Activated naive CD4-positive, alpha-beta T cell treated with anti-CD3 and anti-CD28 coated beads, Interleukin-2, amount 50 U/mL, for 24 hours (primary cell): Measurements from ENCODE around the gene EGLN1.

Source experiments
- H3K27ac Mint-ChIP-seq: one replicate; pipeline ENCODE4 v1.8.0; 2021; ENCODE audit warnings: mild to moderate bottlenecking, mixed read lengths
- H3K27me3 Mint-ChIP-seq: one replicate; pipeline ENCODE4 v1.8.0; 2021; ENCODE audit warnings: mixed read lengths
- H3K36me3 Mint-ChIP-seq: one replicate; pipeline ENCODE4 v1.8.0; 2021; ENCODE audit warnings: mixed read lengths
- H3K4me1 Mint-ChIP-seq: one replicate; pipeline ENCODE4 v1.8.0; 2021; ENCODE audit warnings: mixed read lengths
- H3K4me3 Mint-ChIP-seq: one replicate; pipeline ENCODE4 v1.8.0; 2021; ENCODE audit warnings: mild to moderate bottlenecking, mixed read lengths
- H3K9me3 Mint-ChIP-seq: one replicate; pipeline ENCODE4 v1.8.0; 2021; ENCODE audit warnings: mixed read lengths

The EGLN1 gene

DNA sequence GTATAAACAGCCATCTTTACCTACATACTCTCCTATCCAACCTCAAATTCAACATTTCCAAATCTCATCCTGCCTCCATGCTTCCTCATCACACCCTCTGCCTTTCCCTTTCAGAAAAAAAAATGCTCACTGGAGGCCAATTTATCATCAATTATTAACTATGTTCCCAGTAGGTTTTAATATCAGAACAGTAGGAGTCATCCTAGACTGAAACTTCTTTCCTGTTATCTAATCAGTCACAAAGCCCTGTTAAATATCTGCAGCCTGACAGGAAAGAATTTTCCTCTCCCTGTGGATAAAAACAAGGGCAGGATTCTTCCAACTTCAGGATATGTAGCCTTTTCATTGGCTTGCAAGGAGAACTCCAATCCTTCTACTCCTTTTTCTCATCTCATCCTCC, 28.4 kb downstream of the EGLN1 start:
- Mint-ChIP-seq H3K36me3 (peaks cover 7% of the 10 kb centered on the region), H3K9me3 (no peaks in the 10 kb centered on the region), H3K27me3 (no peaks in the 10 kb centered on the region), H3K27ac (peak overlapping the region; percentile 6), H3K4me1 (peaks cover 81% of the 10 kb centered on the region), H3K4me3 (no peak overlapping the region)

DNA sequence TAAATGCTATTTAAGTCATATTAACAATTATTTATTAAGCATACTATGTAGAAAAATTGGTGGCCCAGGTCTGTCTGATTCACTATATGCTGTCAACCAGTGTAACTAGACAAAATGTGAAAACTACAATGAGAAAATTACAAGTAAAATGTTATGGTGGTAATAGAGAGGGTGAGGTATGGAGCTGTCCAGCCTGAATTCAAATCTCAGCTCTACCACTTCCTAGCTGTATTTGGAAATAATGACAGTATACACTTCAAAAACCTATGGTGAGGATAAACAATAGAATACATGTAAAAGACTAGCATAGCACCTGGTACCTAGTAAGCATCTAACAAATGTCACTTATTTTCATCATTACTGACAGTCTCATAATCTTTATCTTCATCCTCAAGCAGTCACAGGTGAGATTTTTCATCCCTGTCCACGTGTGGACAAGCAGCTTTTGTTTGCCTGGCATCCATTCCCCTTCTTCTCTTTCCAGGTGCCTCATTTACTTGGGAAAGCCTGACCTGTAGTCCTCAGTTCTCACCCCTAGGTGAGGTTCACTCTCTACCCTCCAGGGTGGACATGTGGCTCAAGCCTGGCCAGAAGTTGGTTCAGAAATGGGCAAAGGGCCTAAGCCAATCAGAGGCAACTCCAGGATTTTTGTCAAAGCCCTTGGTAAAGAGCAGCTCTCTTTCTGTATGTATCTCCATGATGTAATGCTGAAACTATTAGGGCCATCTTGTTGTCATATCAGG, 29.5 kb downstream of the EGLN1 start:
- Mint-ChIP-seq H3K4me3 (no peak overlapping the region), H3K4me1 (peaks cover 80% of the 10 kb centered on the region), H3K27me3 (no peaks in the 10 kb centered on the region), H3K36me3 (peaks cover 2% of the 10 kb centered on the region), H3K9me3 (no peaks in the 10 kb centered on the region), H3K27ac (no peak overlapping the region)

DNA sequence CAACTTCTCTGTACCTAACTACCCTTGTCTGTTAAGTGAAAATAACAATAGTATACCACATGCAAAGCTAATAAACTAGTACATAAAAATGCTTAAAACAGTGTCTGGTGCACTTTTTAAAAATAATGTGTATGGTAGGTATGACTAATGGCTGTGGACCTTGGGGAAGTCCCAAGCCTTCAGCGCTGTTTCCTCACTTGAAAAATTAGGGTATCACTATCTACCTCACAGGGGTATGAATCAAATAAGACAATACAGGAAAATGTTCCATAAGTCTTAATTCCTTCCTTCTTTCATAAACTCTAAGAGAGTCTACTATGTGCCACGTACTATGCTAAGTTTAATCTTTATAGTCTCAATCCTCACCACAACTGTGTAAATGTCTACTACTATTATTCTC, 32.0 kb downstream of the EGLN1 start:
- Mint-ChIP-seq H3K4me3 (peak overlapping the region; percentile 11), H3K27ac (peak overlapping the region; percentile 13), H3K9me3 (no peaks in the 10 kb centered on the region), H3K36me3 (peaks cover 1% of the 10 kb centered on the region), H3K4me1 (peaks cover 67% of the 10 kb centered on the region), H3K27me3 (no peaks in the 10 kb centered on the region)

DNA sequence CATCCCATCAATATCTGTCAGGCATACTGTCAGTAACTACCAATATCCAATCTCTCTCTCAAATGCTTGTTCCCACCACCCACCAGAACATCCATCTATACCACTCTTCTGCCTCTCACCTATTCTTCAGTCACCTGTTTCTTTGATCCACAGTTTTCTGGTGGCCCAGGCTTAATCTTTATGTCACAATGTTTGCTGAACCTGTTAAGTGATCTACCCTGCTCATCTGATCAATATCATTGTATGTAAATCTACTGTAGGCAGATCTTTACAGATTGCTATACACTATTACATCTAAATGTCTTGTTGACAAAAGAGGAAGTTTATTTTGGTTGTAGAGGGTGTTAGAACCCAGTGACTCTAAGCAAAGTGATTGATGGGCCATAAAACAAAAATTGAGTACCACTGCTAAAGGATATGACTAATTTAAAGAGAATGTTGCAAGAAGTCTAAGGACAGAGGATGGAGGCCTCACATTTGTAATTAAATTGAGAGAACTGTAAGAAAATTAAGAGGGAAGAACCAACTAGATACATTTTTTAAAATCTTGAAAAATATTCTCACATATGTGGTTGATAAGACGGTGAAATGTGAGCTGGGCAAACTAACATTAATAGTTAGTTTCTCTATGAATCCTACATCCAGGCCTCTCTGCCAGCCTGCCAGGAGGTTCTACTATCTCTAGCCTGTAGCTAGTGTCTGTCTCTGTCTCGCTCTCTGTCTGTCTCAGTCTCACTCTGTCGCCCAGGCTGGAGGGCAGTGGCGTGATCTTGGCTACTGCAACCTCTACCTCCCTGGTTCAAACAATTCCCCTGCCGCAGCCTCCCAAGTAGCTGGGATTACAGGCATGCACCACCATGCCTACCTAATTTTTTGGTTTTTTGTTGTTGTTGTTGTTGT, 34.1 kb downstream of the EGLN1 start:
- peaks cover 52% of the 10 kb centered on the region for H3K4me1 Mint-ChIP-seq
- peak overlapping the region; percentile 42 for H3K27ac Mint-ChIP-seq
- H3K27me3 Mint-ChIP-seq = no peaks in the 10 kb centered on the region
- no peak overlapping the region for H3K4me3 Mint-ChIP-seq
- peaks cover 1% of the 10 kb centered on the region for H3K36me3 Mint-ChIP-seq
- no peaks in the 10 kb centered on the region for H3K9me3 Mint-ChIP-seq

DNA sequence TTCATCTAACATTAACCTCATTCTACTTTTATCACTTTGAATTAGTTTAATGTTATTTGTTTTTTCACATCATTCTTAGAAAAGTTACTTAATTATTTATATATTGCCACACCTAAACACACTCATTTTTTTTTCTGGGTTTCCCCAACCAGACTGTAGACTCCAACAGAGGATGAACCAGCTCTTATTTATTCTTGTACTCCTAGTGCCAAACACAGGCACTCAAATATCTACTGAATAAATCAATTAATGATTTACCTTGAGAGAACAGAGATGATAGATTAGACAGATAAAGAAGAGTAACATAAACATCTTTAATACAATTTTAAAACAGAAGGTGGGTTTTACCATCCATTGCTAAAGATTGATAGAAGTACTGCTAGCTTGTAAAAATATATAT, 35.6 kb downstream of the EGLN1 start:
- Mint-ChIP-seq H3K27me3 (no peaks in the 10 kb centered on the region), H3K9me3 (no peaks in the 10 kb centered on the region), H3K36me3 (peaks cover 1% of the 10 kb centered on the region), H3K4me1 (peaks cover 51% of the 10 kb centered on the region), H3K4me3 (no peak overlapping the region), H3K27ac (peak overlapping the region; percentile 59)

DNA sequence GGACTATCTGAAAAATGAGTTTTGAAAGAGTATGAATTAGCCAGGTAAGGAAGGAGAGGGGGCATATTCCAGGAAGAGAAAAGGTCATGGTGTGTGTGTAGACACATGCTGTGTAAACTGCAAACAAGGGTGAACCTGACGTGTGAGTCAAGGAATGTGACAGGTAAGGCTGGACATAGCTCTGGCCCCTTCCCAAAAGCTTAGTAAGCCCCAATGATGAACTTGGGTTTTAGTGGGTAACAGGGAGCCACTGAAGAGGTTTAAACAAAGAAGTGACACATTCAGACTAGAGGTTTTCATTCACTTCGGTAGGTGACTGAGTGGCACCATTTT, 36.7 kb downstream of the EGLN1 start:
- H3K4me3 Mint-ChIP-seq = no peak overlapping the region
- H3K9me3 Mint-ChIP-seq = no peaks in the 10 kb centered on the region
- peaks cover 1% of the 10 kb centered on the region for H3K36me3 Mint-ChIP-seq
- no peaks in the 10 kb centered on the region for H3K27me3 Mint-ChIP-seq
- no peak overlapping the region for H3K27ac Mint-ChIP-seq
- H3K4me1 Mint-ChIP-seq = peaks cover 47% of the 10 kb centered on the region

DNA sequence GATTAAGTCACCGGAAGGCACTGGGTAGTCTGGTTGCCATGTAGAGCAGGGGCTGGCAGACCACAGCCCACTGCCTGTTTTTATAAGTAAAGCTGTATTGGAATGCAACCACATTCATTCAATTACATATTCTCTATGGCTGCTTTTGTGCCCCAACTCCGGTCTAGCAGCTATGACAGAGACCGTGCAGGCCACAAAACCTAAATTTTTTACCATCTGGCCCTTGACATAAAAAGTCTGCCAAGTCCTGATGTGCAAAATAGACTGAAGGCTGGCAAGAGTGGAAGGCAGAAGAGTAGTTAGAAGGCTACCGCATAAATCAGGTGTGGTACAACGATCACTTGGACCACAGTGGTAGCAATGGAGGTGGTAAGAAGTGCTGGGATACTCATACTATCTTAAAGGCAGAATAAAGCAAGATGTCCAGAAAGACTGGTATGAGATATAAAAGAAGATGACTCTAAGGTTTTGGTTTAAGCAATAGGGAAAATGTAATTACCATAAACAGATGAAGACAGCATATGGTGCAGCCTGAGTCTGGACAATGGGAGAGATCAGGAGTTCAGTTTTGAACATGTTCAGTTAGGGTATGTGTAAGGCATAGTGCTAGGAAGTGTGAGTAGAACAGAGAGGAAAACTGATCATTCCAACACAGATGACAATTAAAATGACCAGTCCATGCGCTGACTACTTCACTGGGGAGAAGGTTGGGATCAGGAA, 37.2 kb downstream of the EGLN1 start:
- Mint-ChIP-seq H3K36me3 (no peaks in the 10 kb centered on the region), H3K27ac (no peak overlapping the region), H3K27me3 (no peaks in the 10 kb centered on the region), H3K4me1 (peaks cover 44% of the 10 kb centered on the region), H3K9me3 (no peaks in the 10 kb centered on the region), H3K4me3 (no peak overlapping the region)

DNA sequence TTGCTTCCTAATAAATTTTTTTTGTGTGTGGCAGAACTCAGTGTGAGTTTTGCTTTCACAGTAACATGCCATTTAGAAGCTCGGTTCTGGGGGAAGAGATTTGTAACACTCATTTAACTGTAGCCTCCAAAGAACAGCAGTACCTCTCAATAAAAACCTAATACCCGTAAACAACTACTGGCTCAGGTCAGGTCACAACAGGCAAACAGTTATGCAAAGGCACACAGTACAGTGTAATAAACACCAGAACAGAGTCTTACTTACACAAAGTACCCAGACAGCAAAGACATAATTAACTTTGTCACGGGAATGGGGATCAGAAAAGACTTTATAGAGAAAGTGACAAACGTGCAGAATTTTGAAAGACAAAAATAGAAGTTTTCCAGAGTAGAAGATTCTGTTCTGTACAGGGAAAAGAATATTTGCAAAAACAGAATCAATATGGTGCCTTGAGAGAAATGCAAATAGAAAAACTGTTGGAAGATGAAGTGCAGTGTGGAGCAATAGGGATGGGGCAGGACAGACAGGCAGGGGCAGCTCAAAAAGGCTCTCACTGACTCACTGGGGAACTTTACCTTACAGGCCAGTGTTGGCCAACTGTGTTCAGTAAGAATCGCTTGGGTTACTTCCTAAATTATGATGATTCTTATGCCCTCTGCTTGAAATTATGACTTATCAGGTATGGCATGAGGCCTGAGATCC, 38.8 kb downstream of the EGLN1 start:
- Mint-ChIP-seq H3K27ac (no peak overlapping the region), H3K27me3 (no peaks in the 10 kb centered on the region), H3K4me1 (peaks cover 46% of the 10 kb centered on the region), H3K36me3 (peaks cover 1% of the 10 kb centered on the region), H3K4me3 (no peak overlapping the region), H3K9me3 (no peaks in the 10 kb centered on the region)

DNA sequence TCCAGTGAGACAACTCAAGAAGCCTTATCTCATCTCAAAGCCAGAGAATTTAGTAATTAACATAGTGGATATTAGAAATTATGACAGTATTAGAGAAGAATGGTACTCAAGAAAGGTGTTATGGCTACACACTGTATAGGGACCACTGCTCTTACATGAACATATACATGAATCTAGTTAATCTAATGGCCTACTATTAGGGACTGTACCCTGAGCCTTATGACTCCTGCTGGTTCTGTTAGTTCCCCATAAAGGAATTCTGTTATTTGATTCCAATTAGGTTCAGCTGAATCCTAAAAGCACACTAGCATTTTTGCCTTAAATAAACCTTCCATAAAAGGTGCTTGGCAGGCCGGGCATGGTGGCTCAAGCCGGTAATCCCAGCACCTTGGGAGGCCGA, 39.7 kb downstream of the EGLN1 start:
- H3K4me3 Mint-ChIP-seq = no peak overlapping the region
- peaks cover 43% of the 10 kb centered on the region for H3K4me1 Mint-ChIP-seq
- H3K9me3 Mint-ChIP-seq = no peaks in the 10 kb centered on the region
- no peak overlapping the region for H3K27ac Mint-ChIP-seq
- peaks cover 1% of the 10 kb centered on the region for H3K36me3 Mint-ChIP-seq
- H3K27me3 Mint-ChIP-seq = no peaks in the 10 kb centered on the region

DNA sequence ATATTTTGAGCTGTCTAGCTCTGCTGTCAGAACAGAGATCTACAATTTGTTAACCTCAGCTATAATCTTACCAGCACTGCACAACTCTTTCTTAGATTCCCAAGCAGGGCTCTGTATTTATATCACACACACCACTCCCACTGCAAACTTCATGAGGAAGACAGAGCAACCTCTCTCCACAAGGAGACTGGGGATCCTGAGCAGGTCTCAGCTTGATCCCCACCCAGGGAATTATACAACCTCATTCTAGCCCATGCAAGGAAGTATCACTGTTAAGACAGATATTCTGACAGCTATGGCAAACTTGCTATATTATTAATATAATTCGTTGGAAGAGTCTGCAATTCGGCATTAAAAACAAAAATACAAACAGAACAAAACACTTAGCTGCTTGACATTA, 40.4 kb downstream of the EGLN1 start:
- Mint-ChIP-seq H3K27ac (no peak overlapping the region), H3K4me1 (peaks cover 50% of the 10 kb centered on the region), H3K9me3 (no peaks in the 10 kb centered on the region), H3K36me3 (peaks cover 1% of the 10 kb centered on the region), H3K4me3 (no peak overlapping the region), H3K27me3 (no peaks in the 10 kb centered on the region)

DNA sequence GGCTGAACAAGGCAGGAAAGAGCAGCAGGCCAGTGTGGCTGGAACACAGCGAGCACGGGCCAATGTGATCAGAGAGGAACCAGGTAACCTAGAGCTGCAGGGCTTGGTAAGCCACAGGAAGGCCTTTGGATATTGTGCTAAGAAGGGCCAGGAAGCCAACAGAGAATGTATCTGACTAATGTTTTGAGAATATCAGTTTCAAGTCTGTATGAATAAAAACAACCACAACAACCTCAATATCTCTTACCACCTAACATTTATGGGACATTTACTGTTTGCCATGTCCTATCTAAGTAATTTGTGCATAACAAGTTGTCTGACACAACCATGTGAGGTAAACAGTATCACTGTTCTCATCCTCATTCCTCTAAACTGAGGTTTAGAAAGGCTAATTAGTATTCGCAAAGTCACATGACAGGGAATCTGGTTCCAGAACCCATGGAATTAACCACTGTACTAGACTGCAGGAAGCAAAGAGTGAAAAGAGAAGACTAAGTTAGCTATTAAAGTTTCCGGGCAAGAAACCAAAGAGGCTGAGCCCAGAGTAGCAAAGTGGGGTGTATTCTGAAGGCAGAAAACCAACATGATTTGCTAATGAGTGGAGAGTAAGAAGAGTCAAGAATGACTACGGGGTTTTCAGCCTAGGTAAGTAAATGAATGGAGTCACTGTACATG, 45.1 kb downstream of the EGLN1 start:
- H3K36me3 Mint-ChIP-seq = peaks cover 1% of the 10 kb centered on the region
- H3K4me1 Mint-ChIP-seq = peaks cover 55% of the 10 kb centered on the region
- no peaks in the 10 kb centered on the region for H3K27me3 Mint-ChIP-seq
- H3K4me3 Mint-ChIP-seq = no peak overlapping the region
- no peaks in the 10 kb centered on the region for H3K9me3 Mint-ChIP-seq
- H3K27ac Mint-ChIP-seq = peak overlapping the region; percentile 8

DNA sequence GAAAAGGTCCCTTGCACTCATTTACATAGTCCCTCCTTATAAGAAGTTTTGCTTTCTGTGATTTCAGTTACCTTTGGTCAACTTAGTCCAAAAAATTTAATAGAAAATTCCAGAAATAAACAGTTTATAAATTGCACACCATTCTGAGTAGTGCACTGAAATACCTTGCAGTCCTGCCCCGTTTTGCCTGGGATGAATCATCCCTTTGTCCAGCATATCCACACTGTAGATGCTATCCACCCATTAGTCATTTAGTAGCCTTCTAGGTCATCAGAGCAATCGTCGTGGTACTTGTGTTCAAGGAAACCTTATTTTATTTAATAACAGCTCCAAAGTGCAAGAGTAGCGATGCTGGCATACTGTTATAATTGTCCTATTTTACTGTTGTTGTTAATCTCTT, 46.0 kb downstream of the EGLN1 start:
- peak overlapping the region; percentile 56 for H3K27ac Mint-ChIP-seq
- peaks cover 1% of the 10 kb centered on the region for H3K36me3 Mint-ChIP-seq
- no peaks in the 10 kb centered on the region for H3K27me3 Mint-ChIP-seq
- no peak overlapping the region for H3K4me3 Mint-ChIP-seq
- peaks cover 46% of the 10 kb centered on the region for H3K4me1 Mint-ChIP-seq
- H3K9me3 Mint-ChIP-seq = no peaks in the 10 kb centered on the region

DNA sequence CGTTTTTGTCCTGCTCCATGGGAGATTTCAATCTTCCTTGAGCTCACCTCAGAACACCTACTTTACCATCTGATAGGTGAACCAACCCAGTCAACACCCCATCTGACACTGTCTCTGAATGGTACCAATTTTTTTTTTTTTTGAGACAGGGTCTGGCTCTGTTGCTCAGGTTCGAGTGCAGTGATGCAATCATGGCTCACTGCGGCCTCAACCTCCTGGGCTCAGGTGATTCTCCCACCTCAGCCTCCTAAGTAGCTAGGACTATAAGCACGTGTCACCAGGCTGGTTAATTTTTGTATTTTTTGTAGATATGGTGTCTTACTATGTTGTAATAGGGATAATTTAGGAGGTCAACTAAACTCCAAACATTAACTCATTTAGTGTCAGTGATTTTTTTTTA, 47.7 kb downstream of the EGLN1 start:
- H3K36me3 Mint-ChIP-seq = peaks cover 3% of the 10 kb centered on the region
- H3K27ac Mint-ChIP-seq = no peak overlapping the region
- H3K27me3 Mint-ChIP-seq = no peaks in the 10 kb centered on the region
- peaks cover 41% of the 10 kb centered on the region for H3K4me1 Mint-ChIP-seq
- H3K4me3 Mint-ChIP-seq = no peak overlapping the region
- H3K9me3 Mint-ChIP-seq = no peaks in the 10 kb centered on the region

DNA sequence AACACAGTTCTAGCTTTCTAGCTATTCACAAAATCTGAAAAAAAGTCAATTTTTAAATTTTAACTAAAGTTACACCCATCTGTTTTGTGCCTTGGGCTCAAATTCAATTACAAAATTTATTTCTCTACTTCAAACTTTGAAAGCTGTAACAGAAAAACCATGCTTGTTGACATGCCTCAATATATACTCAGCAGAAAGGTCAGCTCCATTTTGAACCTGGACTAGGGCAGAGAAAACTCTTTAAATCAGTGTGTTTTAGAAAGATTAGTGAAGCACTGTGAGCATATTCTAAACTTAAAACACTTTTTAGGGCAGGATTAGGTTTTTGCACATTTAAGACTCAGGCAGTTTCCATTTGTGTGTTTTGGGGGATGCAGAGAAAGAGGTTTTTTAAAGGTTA, 49.6 kb downstream of the EGLN1 start:
- peaks cover 24% of the 10 kb centered on the region for H3K4me1 Mint-ChIP-seq
- no peak overlapping the region for H3K4me3 Mint-ChIP-seq
- H3K9me3 Mint-ChIP-seq = no peaks in the 10 kb centered on the region
- H3K36me3 Mint-ChIP-seq = peaks cover 3% of the 10 kb centered on the region
- no peaks in the 10 kb centered on the region for H3K27me3 Mint-ChIP-seq
- peak overlapping the region; percentile 80 for H3K27ac Mint-ChIP-seq

DNA sequence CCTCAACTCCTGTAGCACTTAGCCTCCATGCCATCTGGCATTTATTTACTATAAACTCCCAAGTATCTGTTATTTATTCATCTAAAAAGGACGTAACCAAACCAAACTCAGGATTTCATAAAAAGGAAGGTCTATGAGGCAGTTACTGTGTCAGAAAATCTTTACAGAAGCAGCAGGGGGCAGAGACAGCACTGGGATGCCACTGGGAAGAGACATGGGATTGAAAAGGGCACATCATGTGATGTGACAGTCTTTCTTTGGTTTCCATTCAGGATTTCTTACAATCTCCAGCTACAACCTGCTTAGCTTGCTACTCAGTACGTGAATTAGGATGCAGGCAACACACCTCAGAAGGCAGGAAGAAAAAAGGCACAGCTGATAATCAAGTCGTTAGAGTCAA, 52.8 kb downstream of the EGLN1 start:
- Mint-ChIP-seq H3K9me3 (no peaks in the 10 kb centered on the region), H3K4me3 (no peak overlapping the region), H3K4me1 (peaks cover 3% of the 10 kb centered on the region), H3K36me3 (peaks cover 6% of the 10 kb centered on the region), H3K27ac (no peak overlapping the region), H3K27me3 (no peaks in the 10 kb centered on the region)
